GM19455 (cell line): Measurements from ENCODE around the gene KCNH2.

ENCODE experiments used
- ATAC-seq: cut with Tn5 transposase; IDR thresholded peaks from one replicate; pipeline ENCODE4 v1.9.1; 2021; ENCODE audit not compliant: unreplicated experiment

The KCNH2 gene

GRCh38 chr7:150950496-150951180 is 27.5 kb downstream of the KCNH2 start:
- ATAC-seq = no peak

GRCh38 chr7:150949971-150950491 is 28.1 kb downstream of the KCNH2 start:
- ATAC-seq = no peak

GRCh38 chr7:150949564-150949963 is 28.6 kb downstream of the KCNH2 start:
- ATAC-seq = no peak

DNA sequence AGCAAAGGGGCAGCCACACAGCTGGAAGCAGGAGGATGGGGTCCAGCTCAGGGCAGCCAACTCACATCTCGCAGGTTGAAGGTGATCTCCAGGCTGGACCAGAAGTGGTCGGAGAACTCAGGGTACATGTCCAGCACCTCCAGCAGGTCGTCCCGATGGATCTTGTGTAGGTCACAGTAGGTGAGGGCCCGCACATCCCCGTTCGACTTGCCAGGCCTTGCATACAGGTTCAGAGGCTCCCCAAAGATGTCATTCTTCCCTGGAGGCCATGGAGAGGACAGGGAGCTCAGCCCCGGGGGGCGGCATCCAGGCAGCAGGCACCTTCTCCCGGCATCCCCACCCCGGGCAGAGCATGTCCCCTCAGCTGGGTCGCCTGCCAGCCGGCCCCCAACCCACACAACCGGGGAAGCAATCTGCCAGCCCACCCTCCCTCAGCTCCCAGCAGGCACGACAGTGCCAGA is 29.3 kb downstream of the KCNH2 start:
- no peak for ATAC-seq

GRCh38 chr7:150947761-150948651 is 30.1 kb downstream of the KCNH2 start:
- no peak for ATAC-seq

DNA sequence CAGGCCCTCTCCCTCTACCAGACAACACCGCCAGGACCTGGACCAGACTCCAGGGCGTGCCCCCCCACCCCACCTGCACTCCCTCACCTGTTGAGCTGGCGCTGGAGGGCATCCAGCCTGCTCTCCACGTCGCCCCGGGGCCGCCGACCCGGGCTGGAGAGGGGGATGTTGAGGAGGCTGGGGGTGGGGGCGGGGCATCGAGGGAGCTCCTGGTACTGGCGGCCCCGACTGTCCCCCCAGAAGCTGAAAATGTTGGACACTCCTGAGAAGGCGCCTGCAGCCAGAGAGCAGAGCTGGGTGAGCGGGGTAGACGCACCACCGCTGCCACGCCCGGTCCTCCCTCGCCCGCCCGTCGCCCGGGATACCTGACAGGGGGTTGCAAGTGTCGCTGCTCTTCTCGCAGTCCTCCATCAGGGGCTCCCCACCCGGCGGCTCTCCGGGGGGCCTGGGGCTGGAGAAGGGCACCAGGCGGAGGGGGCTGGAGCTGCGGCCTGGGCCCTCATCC is 30.8 kb downstream of the KCNH2 start:
- ATAC-seq = no peak

DNA sequence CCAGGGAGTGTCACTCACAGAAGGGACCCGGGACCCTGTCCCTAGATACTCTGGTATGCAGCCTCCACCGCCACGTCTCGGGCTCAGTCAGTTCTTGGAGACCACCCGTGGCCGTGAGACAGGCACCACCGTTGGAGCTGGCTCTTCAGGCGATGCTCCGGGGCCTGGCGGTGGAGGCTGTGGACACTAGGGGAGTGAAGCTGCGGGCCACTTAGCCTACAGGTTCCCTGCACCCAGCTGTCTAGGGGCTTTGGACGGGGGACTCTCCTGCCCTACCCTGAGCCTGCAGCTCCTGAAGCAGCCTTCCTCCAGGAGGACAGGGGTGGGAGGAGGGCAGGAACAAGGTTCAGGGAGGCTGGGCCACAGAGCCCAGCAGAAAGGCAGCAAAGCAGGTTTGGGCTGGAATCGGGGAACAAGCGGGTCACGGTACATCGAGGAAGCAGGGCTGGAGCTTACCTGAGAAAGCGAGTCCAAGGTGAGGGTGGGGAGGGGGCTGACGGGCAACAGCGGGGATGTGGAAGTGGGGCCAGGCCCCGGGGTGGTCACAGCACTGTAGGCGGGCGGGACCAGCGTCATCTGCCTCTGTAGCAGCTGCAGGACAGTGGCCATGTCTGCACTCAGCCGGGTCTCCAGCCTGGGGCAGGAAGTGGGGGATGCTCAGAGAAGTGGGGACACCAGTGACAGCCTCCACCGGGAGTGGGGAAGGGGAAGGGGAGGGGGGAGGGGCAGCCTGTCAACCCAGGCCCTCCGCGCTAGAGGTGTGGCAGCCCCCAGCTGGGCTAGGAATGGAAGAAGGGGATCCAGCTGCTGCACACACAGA is 31.5 kb downstream of the KCNH2 start:
- ATAC-seq = no peak

DNA sequence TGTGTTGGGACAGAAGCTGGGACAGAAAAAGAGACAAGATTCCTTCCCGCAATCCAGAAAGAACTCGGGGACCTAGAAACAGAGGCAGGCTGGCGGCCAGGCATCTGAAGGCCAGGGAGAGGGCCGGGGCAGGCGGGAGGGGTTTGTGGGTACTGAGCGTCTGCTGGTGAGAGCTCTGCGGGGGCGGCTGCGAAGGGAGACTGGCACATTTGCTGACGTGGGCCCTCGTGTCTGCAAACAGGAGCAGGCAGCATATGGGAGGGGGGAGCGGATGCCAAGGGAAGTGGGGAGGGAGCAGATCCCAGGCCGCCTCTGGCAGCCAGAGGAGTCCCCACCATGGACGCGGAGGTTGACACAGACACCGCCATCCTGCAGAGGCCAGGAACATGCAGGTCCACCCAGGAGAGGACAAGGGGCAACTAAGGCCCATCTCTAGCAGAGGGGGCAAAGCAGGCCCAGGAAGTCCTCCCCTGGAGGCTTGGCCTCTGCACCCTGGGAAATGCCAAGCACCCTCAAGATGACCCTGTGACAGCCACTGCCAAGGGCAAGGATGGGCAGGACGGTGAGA is 32.2 kb downstream of the KCNH2 start:
- ATAC-seq = no peak

DNA sequence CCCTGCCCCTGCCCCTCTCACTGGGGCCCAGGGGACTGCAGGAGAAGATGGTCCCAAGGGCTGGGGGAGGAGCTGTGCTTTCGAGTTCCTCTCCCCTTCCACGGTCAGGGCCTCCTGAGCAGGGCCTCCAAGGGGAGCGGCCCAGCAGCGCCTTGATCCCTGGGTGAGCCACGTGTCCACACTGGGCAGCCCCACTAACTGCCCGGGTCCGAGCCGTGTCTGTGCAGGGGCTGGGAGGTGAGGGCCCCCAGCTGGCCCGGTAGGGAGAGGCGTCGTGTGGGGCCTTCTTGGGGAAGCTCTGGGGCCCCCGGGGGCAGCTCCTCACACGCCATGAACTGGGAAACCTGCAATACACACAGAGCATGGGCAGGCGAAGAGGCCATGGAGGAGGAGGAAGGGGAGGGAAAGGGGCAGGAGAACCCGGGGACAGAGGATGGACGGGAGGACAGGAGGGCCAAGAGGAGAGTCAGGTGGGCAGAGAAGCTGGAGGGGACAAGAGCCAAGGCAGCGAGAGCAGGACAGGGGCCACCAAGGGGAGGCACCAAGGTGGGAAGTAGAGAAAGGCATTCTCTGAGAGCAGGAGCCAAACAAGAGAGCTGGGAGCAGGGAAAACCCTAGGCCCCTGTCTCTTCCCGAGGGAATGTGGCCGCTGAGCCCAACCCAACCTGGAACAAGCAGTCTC is 32.8 kb downstream of the KCNH2 start:
- no peak for ATAC-seq

GRCh38 chr7:150944066-150945042 is 33.8 kb downstream of the KCNH2 start:
- no peak for ATAC-seq

- ATAC-seq = no peak
Observed at GRCh38 chr7:150943453-150943814, 34.7 kb downstream of the KCNH2 start.

- no peak for ATAC-seq
Observed at GRCh38 chr7:150942591-150943452, 35.3 kb downstream of the KCNH2 start.

- no peak for ATAC-seq
Observed at GRCh38 chr7:150942001-150942590, 36.0 kb downstream of the KCNH2 start.

GRCh38 chr7:150941351-150942000 is 36.6 kb downstream of the KCNH2 start:
- no peak for ATAC-seq

DNA sequence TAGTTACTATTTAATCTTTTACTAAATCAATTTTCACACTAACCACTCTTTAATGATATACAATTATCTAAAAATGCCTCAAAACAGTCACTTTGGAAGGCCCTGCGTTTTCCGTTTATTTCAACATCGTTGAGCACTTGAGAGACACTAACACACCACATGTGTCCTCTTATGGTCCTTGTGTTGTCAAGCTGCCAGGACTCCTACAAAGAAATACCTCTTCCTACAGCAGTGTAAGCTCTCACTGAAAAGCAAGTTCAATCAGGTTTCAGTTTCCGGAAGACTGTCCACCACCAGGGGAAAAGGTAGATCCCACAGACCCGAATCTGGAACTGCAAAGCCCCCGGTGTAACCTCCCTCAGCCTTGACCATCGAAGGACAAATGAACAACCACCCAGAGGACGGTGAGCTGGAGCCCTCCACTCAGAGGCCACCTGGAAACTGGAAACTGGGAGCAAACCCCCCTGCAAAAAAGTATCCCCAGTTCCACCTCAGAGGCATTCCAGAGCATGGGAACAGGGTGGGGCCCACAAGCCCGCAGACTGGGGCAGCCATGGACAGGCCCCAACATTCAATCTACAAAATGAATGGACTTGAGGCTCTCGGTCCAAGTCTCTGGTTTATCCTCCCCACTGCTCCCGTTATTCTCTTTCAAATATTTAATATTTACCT is 37.6 kb downstream of the KCNH2 start:
- ATAC-seq = no peak

DNA sequence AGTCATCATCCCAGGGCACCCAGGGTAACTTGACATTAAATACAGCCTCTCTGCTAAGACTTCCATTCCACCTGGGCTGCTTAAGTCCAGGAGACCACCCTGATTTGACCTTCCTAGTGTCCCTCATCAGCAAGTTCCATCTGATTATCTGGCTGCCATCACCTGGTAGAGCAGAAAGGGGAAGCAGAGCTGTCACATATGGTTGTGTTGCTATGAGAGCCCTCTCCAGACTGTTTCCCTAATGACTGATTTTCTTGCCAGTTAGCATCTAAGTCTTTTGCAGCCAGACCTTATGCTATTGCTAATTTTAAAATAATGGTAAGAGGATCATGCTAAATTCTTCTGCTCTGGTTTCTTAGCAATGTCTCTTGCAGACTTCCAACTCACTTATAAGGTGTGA is 38.7 kb downstream of the KCNH2 start:
- ATAC-seq = no peak

DNA sequence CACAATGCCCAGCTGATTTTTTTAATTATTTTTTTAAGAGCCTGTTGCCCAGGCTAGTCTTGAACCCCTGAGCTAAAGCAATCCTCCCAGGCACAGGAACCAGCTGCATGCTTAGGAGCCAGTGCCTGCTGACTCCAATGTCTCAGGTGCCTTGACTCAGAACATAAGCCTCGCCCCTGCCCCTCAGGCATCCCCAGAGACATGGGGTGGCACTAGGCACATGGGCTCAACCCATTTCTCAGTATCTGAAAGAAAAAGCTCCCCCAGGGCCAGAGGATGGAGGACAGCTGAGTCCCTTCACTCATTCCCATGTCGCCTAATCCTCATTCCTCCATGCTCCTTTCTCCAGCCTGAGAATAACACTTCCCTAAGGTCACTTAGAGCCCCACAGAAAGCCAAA is 39.1 kb downstream of the KCNH2 start:
- no peak for ATAC-seq
